Measurements from ENCODE around the gene MAPK10. TPM values are rescaled to one million over a fixed set of nuclear protein-coding genes. Genes with fewer than 3 reads are reported as not detected.

The MAPK10 gene
- total and polyA plus RNA-seq, 4 donors: 3.3 to 109 (median 24.5) TPM

GRCh38 chr4:86356425-86357210 lies 3.2 kb downstream of the MAPK10 start:
- TF ChIP-seq CTCF (IDR thresholded peaks at IDR 0.05; ENCODE audit: control extremely low read depth, extremely low read depth): no peak
- peaks cover 0 to 8% (median 6%) of the 10 kb centered on the region in 5 donors for H3K4me1 ChIP-seq (ENCODE audit: control insufficient read depth in 5 of 5, insufficient read depth in 5 of 5, low read length in 5 of 5)
- ATAC-seq (ENCODE audit: insufficient read depth, low FRiP score) (no peak), DNase-seq (no peak)
- H3K27ac ChIP-seq (ENCODE audit: low read depth in 1 of 2, low read length in 1 of 2): no peak overlapping the region
- H3K4me3 ChIP-seq: no peak overlapping the region
- H3K9me3 ChIP-seq (ENCODE audit: control insufficient read depth in 4 of 4, insufficient read depth in 3 of 4, low read length in 3 of 4): peaks cover 0 to 2% (median 0%) of the 10 kb centered on the region in 4 donors
- H3K36me3 ChIP-seq (ENCODE audit: control insufficient read depth in 4 of 4, insufficient read depth in 4 of 4, low read length in 4 of 4): no peaks in the 10 kb centered on the region
- no peaks in the 10 kb centered on the region for H3K27me3 ChIP-seq (ENCODE audit: control insufficient read depth in 3 of 3, insufficient read depth in 3 of 3, low read length in 2 of 3)
- WGBS, 2 donors: 78 to 89% methylated on average over 4 of the region's 4 CpGs
- H3K9ac ChIP-seq (ENCODE audit: insufficient read depth in 1 of 2, low read length in 2 of 2): no peak overlapping the region

GRCh38 chr4:86354390-86354789 lies 5.5 kb downstream of the MAPK10 start:
- Histone ChIP-seq H3K4me1 (ENCODE audit: control insufficient read depth in 5 of 5, insufficient read depth in 5 of 5, low read length in 5 of 5) (peaks cover 0 to 3% (median 2%) of the 10 kb centered on the region in 5 donors), H3K9me3 (ENCODE audit: control insufficient read depth in 4 of 4, insufficient read depth in 3 of 4, low read length in 3 of 4) (no peaks in the 10 kb centered on the region), H3K9ac (ENCODE audit: insufficient read depth in 1 of 2, low read length in 2 of 2) (no peak overlapping the region), H3K4me3 (no peak overlapping the region), H3K27ac (ENCODE audit: low read depth in 1 of 2, low read length in 1 of 2) (no peak overlapping the region), H3K36me3 (ENCODE audit: control insufficient read depth in 4 of 4, insufficient read depth in 4 of 4, low read length in 4 of 4) (no peaks in the 10 kb centered on the region), H3K27me3 (ENCODE audit: control insufficient read depth in 3 of 3, insufficient read depth in 3 of 3, low read length in 2 of 3) (no peaks in the 10 kb centered on the region)
- 85 to 87% methylated on average over 2 of the region's 2 CpGs for WGBS, 2 donors
- TF ChIP-seq CTCF (IDR thresholded peaks at IDR 0.05; ENCODE audit: control extremely low read depth, extremely low read depth): no peak
- ATAC-seq (ENCODE audit: insufficient read depth, low FRiP score) (no peak), DNase-seq (no peak)

- H3K9me3 ChIP-seq (ENCODE audit: control insufficient read depth in 4 of 4, insufficient read depth in 3 of 4, low read length in 3 of 4): no peaks in the 10 kb centered on the region
- no peak for TF ChIP-seq CTCF (IDR thresholded peaks at IDR 0.05; ENCODE audit: control extremely low read depth, extremely low read depth)
- H3K27me3 ChIP-seq (ENCODE audit: control insufficient read depth in 3 of 3, insufficient read depth in 3 of 3, low read length in 2 of 3): no peaks in the 10 kb centered on the region
- DNase-seq: no peak
- no peak overlapping the region for H3K4me3 ChIP-seq
- no peak for ATAC-seq (ENCODE audit: insufficient read depth, low FRiP score)
- 95 to 96% methylated on average over 3 of the region's 3 CpGs for WGBS, 2 donors
- no peaks in the 10 kb centered on the region for H3K4me1 ChIP-seq (ENCODE audit: control insufficient read depth in 5 of 5, insufficient read depth in 5 of 5, low read length in 5 of 5)
- H3K27ac ChIP-seq (ENCODE audit: low read depth in 1 of 2, low read length in 1 of 2): no peak overlapping the region
- no peaks in the 10 kb centered on the region for H3K36me3 ChIP-seq (ENCODE audit: control insufficient read depth in 4 of 4, insufficient read depth in 4 of 4, low read length in 4 of 4)
- H3K9ac ChIP-seq (ENCODE audit: insufficient read depth in 1 of 2, low read length in 2 of 2): no peak overlapping the region
Measured at GRCh38 chr4:86346320-86346719, 13.5 kb downstream of the MAPK10 start.
